Caco-2 (cell line): ENCODE measurements around the gene JAK1. TPM values are rescaled to one million over a fixed set of nuclear protein-coding genes. Genes with fewer than 3 reads are reported as not detected.
A peak's percentile ranks its signal among the peaks of the same experiment; 100 is the strongest.

ENCODE experiments used
- BruUV-seq: library from RNA; stranded (reverse); fragments of 400-500 nt; replicated peaks from 2 replicates; lab custom pipeline; 2021; lab: Mats Ljungman, UMichigan
- CTCF ChIA-PET: fragments of 300-600 bp; sonication (Branson Sonifier 250); formaldehyde crosslinking; loops from one replicate; lab custom pipeline; 2022; ENCODE audit warnings: antibody characterized with exemption; lab: Charles Lee
- POLR2A ChIA-PET: fragments of 300-600 bp; sonication (Branson Sonifier 250); formaldehyde crosslinking; loops from one replicate; lab custom pipeline; 2022; ENCODE audit warnings: antibody characterized with exemption; lab: Charles Lee
- DNase-seq, 2 experiments: peaks; one replicate each; pipeline versions ENCODE4 v3.0.0 to v3.0.0-alpha.2; 2020 to 2022
- H3K27me3 ChIP-seq: replicated peaks from 2 replicates; pipeline ENCODE4 v1.6.0; 2011; ENCODE audit warnings: low read length; ENCODE audit not compliant: control insufficient read depth, insufficient read depth
- H3K36me3 ChIP-seq: 2 replicates; pipeline ENCODE4 v1.5.1; 2011; ENCODE audit warnings: low read length; ENCODE audit not compliant: control insufficient read depth, insufficient read depth
- H3K4me1 ChIP-seq: fragments of 250-450 bp; sonication (Bioruptor Pico); 2 replicates; pipeline ENCODE4 v1.5.1; 2020; ENCODE audit warnings: mild to moderate bottlenecking
- H3K4me3 ChIP-seq: 2 replicates; pipeline ENCODE4 v1.5.1; 2011; ENCODE audit warnings: low read depth, mild to moderate bottlenecking, control low read depth, low read length
- H3K9me3 ChIP-seq: fragments of 250-450 bp; sonication (Bioruptor Pico); 2 replicates; pipeline ENCODE4 v1.5.1; 2020; ENCODE audit warnings: mild to moderate bottlenecking, moderate library complexity
- H3K27ac Mint-ChIP-seq: one replicate; pipeline ENCODE4 v1.8.0; 2022; ENCODE audit warnings: mixed read lengths; ENCODE audit not compliant: unreplicated experiment
- H3K27me3 Mint-ChIP-seq: one replicate; pipeline ENCODE4 v1.8.0; 2022; ENCODE audit warnings: mixed read lengths; ENCODE audit not compliant: insufficient read depth, unreplicated experiment
- H3K36me3 Mint-ChIP-seq: one replicate; pipeline ENCODE4 v1.8.0; 2022; ENCODE audit warnings: mild to moderate bottlenecking, mixed read lengths; ENCODE audit not compliant: insufficient read depth, unreplicated experiment
- H3K4me1 Mint-ChIP-seq: one replicate; pipeline ENCODE4 v1.8.0; 2022; ENCODE audit warnings: low read depth, mixed read lengths; ENCODE audit not compliant: unreplicated experiment
- H3K4me3 Mint-ChIP-seq: one replicate; pipeline ENCODE4 v1.8.0; 2022; ENCODE audit warnings: mild to moderate bottlenecking, moderate library complexity, mixed read lengths; ENCODE audit not compliant: unreplicated experiment
- H3K9me3 Mint-ChIP-seq: one replicate; pipeline ENCODE4 v1.8.0; 2022; ENCODE audit warnings: mixed read lengths; ENCODE audit not compliant: unreplicated experiment
- intact Hi-C: fragments of 100-400 bp; cut with micrococcal nuclease; formaldehyde crosslinking; loops from one replicate; pipeline ENCODE4 v1.10.0; 2022; ENCODE audit not compliant: unreplicated experiment
- total RNA-seq: library from RNA; stranded (reverse); gene quantifications from 2 replicates; pipeline ENCODE4 v1.2.3, GENCODE V29; 2022
- TF ChIP-seq, protein P1 (sequence below), 2 experiments: fragments of 200-600 bp in 1 of 2; IDR thresholded peaks; 1 replicate in 1 of 2; 2 replicates in 1 of 2; pipeline versions ENCODE4 v1.5.1 to v1.8.0; 2011 to 2022; ENCODE audit warnings: antibody characterized with exemption in 1 of 2, control low read depth in 1 of 2, inconsistent platforms in 1 of 2, low read depth in 1 of 2, low read length in 1 of 2, mild to moderate bottlenecking in 1 of 2, moderate library complexity in 1 of 2; ENCODE audit not compliant: insufficient read depth in 1 of 2, severe bottlenecking in 1 of 2, unreplicated experiment in 1 of 2

The JAK1 gene
- total RNA-seq, 1 experiment from 2014 or later: 35.5 TPM

- CTCF ChIA-PET: no interaction called here
- POLR2A ChIA-PET: interaction anchor here (1.0 kb wide), 1 partner anchor 38 kb away, joined by 5 read pairs; no protein-coding TSS in a partner anchor
- TF ChIP-seq, protein P1, sequence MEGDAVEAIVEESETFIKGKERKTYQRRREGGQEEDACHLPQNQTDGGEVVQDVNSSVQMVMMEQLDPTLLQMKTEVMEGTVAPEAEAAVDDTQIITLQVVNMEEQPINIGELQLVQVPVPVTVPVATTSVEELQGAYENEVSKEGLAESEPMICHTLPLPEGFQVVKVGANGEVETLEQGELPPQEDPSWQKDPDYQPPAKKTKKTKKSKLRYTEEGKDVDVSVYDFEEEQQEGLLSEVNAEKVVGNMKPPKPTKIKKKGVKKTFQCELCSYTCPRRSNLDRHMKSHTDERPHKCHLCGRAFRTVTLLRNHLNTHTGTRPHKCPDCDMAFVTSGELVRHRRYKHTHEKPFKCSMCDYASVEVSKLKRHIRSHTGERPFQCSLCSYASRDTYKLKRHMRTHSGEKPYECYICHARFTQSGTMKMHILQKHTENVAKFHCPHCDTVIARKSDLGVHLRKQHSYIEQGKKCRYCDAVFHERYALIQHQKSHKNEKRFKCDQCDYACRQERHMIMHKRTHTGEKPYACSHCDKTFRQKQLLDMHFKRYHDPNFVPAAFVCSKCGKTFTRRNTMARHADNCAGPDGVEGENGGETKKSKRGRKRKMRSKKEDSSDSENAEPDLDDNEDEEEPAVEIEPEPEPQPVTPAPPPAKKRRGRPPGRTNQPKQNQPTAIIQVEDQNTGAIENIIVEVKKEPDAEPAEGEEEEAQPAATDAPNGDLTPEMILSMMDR (IDR thresholded peaks at IDR 0.05; ENCODE audit: insufficient read depth in 1 of 2, low read depth in 1 of 2, low read length in 1 of 2, severe bottlenecking in 1 of 2, unreplicated experiment in 1 of 2): no peak
- BruUV-seq: TSS peak; percentile 88
- no peaks in the 10 kb centered on the region for H3K36me3 Mint-ChIP-seq
- Histone ChIP-seq H3K4me3 (peak overlapping the region; percentile 60), H3K27me3 (no peaks in the 10 kb centered on the region), H3K36me3 (no peaks in the 10 kb centered on the region), H3K4me1 (peaks cover 10% of the 10 kb centered on the region; the same call in 1 of the 2 replicates), H3K9me3 (no peaks in the 10 kb centered on the region)
- H3K4me3 Mint-ChIP-seq: peak overlapping the region; percentile 75
- peaks cover 11% of the 10 kb centered on the region for H3K9me3 Mint-ChIP-seq
- DNase-seq: no peak
- H3K27me3 Mint-ChIP-seq: no peaks in the 10 kb centered on the region
- peak overlapping the region; percentile 60 for H3K27ac Mint-ChIP-seq
- peaks cover 7% of the 10 kb centered on the region for H3K4me1 Mint-ChIP-seq
- intact Hi-C loops: loop anchor here (1.0 to 5.0 kb wide), 2 partner anchors 36 to 142 kb away; partner anchors contain the start of gene JAK1
Observed at GRCh38 chr1:65003316-65003664, 36.9 kb upstream of the JAK1 start.

GRCh38 chr1:65002508-65003315 is 36.4 kb upstream of the JAK1 start:
- H3K27ac Mint-ChIP-seq: peak overlapping the region; percentile 60
- H3K9me3 Mint-ChIP-seq: peaks cover 13% of the 10 kb centered on the region
- CTCF ChIA-PET: interaction anchor here (0.6 to 0.9 kb wide), 3 partner anchors 18 to 691 kb away, joined by 3 to 4 read pairs (median 3); no protein-coding TSS in a partner anchor
- peak overlapping the region; percentile 60 for H3K4me3 ChIP-seq
- H3K4me3 Mint-ChIP-seq: peak overlapping the region; percentile 75
- TF ChIP-seq, protein P1 (IDR thresholded peaks at IDR 0.05; ENCODE audit: insufficient read depth in 1 of 2, low read depth in 1 of 2, low read length in 1 of 2, severe bottlenecking in 1 of 2, unreplicated experiment in 1 of 2): no peak
- POLR2A ChIA-PET: interaction anchor here (0.6 to 1.0 kb wide), 4 partner anchors 10 to 100 kb away, joined by 3 to 5 read pairs (median 4); no protein-coding TSS in a partner anchor
- no TSS peak for BruUV-seq
- no peaks in the 10 kb centered on the region for H3K9me3 ChIP-seq
- peaks cover 10% of the 10 kb centered on the region; the same call in 1 of the 2 replicates for H3K4me1 ChIP-seq
- H3K36me3 Mint-ChIP-seq: no peaks in the 10 kb centered on the region
- H3K36me3 ChIP-seq: no peaks in the 10 kb centered on the region
- peaks cover 7% of the 10 kb centered on the region for H3K4me1 Mint-ChIP-seq
- DNase-seq: peak; percentile 55 to 70
- H3K27me3 Mint-ChIP-seq: no peaks in the 10 kb centered on the region
- intact Hi-C loops: loop anchor here (1.0 to 5.0 kb wide), 2 partner anchors 35 to 141 kb away; partner anchors contain the start of gene JAK1
- no peaks in the 10 kb centered on the region for H3K27me3 ChIP-seq

GRCh38 chr1:65002156-65002507 is 35.8 kb upstream of the JAK1 start:
- intact Hi-C loops: loop anchor here (5.0 kb wide), 1 partner anchor 35 kb away; the partner anchor contains the start of gene JAK1
- no peaks in the 10 kb centered on the region for H3K27me3 Mint-ChIP-seq

More at GRCh38 chr1:65002156-65002507, 35.8 kb upstream of the JAK1 start:
- no peaks in the 10 kb centered on the region for H3K36me3 Mint-ChIP-seq
- TF ChIP-seq, protein P1 (IDR thresholded peaks at IDR 0.05; ENCODE audit: insufficient read depth in 1 of 2, low read depth in 1 of 2, low read length in 1 of 2, severe bottlenecking in 1 of 2, unreplicated experiment in 1 of 2): no peak
- Histone ChIP-seq H3K27me3 (no peaks in the 10 kb centered on the region), H3K36me3 (no peaks in the 10 kb centered on the region), H3K4me3 (peak overlapping the region; percentile 60), H3K9me3 (no peaks in the 10 kb centered on the region), H3K4me1 (peaks cover 7% of the 10 kb centered on the region; the same call in 1 of the 2 replicates)
- H3K27ac Mint-ChIP-seq: no peak overlapping the region
- H3K4me1 Mint-ChIP-seq: peaks cover 7% of the 10 kb centered on the region
- DNase-seq: no peak
- POLR2A ChIA-PET: no interaction called here
- H3K9me3 Mint-ChIP-seq: peaks cover 13% of the 10 kb centered on the region
- peak overlapping the region; percentile 75 for H3K4me3 Mint-ChIP-seq
- CTCF ChIA-PET: interaction anchor here (0.9 kb wide), 1 partner anchor 19 kb away, joined by 4 read pairs; no protein-coding TSS in a partner anchor
- TSS peak; percentile 61 for BruUV-seq
